Skeletal muscle cell (primary cell): Measurements from ENCODE around the gene ZNF384.
A peak's percentile ranks its signal among the peaks of the same experiment; 100 is the strongest.
"Not testable (repeated sequence)": the region's sequence is repeated elsewhere in the genome, so short reads cannot be mapped to it uniquely, and the experiment has no call there.

Experiments
- DNase-seq: peaks from one replicate; pipeline ENCODE4 v3.0.0-alpha.2; 2010; ENCODE audit warnings: low read depth
- H3K4me3 ChIP-seq: 2 replicates; pipeline ENCODE4 v1.5.1; 2011; ENCODE audit warnings: low read depth, mild to moderate bottlenecking, control low read depth, low read length, moderate library complexity

ZNF384 gene

DNA sequence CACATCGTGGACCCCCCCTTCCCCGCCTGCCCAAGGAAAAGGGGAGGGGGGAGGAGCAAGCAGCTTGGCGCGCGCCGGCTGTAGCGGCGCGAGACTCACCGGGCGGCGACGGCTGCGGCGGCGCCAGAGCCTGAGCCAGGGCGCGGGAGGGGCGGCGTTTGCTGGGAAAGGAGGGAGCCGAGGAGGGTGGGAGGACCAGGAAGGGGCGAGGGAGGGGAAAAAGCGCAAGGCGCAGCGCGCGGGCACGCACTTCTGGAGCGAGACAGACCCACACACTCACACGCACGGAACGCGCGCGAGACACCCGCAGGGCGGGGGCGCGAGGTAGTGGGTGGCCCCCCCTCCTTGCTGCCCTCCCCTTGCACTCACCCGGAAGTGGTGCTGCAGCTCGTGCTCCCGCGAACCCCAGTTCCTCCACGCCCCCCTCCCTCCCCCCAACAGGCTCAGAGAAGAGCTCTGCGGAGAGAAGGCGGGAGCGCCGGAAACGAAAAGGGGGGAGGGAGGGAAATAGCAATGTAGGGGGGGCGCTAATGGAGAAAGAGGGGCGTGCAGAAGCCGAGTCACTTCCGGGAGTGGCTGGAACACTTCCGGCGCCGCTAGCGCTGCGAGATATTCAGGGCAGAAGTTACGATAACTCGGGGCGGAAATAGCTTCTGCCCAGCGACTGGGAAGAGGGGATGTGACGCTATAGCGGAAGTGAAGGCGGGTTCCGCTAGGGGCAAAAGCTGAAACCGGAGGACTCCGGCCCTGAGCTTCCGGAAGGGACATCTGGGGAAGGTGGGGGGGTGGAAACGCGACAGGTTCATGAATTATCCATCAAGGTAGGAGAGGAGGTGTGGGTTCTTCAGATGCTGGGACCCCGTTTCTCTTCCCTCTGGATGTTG, at the start of gene ZNF384:
ZNF384 (minus strand) TSS at position 377 of the 884 bp plus-strand sequence. CDS start 9,855 bp downstream, outside the sequence.
- H3K4me3 ChIP-seq, result peak within 1 kb of the TSS; percentile 88
- peak; percentile 95 for DNase-seq

DNA sequence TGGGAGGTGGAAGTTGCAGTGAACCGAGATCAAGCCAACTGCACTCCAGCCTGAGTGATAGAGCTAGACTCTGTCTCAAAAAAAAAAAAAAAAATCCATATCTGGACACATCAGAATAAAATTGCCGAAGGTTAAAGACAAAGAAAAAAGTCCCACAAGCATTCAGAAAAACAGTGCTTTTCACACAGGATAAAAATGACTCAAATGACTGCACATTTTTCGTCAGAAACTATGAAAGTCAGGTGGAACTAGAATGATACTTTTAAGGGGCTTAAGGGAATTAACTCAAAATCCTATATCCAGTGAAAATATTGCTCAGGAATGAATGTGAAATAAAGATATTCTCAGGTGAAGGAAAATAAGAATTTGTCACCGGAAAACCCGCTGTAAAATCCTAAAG, 47.6 kb upstream of the ZNF384 start:
- DNase-seq, result no peak

DNA sequence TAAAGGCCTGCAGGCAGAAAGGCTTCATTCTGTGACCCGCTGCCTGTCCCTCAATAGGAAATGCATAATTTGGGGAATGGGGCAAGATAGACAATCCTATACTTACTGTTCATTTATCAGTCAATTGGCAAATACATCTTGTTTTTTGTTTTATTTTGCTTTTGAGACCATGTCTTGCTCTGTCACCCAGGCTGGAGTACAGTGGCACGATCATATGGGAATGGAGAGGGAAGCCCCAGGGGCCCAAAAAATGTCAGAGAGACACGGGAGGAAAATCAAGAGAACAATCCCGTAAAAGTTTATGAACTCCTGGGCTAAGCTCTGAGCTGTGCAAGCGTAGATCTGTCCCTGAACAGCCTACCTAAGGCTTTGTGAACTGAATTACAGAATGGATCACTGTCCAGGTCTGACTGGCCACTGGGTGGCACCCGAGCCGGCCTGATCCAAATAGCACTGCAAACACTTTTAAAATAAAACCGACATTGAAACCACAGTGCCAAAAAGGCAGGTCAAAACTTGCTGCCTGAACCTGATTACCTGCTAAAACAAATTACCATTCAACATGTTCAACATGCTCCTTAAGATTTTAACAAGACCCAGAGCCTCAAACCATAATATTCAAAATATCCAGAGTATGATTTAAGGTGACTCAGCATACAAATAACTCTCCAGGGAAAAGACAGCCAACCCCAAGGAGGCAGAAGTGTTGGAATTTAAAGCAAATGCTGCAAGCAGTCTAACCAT, 46.4 kb upstream of the ZNF384 start:
- no peak overlapping the region for H3K4me3 ChIP-seq
- DNase-seq, result peak; percentile 41

More for the DNA sequence above, 47.6 kb upstream of the ZNF384 start:
- H3K4me3 ChIP-seq, result no peak overlapping the region

DNA sequence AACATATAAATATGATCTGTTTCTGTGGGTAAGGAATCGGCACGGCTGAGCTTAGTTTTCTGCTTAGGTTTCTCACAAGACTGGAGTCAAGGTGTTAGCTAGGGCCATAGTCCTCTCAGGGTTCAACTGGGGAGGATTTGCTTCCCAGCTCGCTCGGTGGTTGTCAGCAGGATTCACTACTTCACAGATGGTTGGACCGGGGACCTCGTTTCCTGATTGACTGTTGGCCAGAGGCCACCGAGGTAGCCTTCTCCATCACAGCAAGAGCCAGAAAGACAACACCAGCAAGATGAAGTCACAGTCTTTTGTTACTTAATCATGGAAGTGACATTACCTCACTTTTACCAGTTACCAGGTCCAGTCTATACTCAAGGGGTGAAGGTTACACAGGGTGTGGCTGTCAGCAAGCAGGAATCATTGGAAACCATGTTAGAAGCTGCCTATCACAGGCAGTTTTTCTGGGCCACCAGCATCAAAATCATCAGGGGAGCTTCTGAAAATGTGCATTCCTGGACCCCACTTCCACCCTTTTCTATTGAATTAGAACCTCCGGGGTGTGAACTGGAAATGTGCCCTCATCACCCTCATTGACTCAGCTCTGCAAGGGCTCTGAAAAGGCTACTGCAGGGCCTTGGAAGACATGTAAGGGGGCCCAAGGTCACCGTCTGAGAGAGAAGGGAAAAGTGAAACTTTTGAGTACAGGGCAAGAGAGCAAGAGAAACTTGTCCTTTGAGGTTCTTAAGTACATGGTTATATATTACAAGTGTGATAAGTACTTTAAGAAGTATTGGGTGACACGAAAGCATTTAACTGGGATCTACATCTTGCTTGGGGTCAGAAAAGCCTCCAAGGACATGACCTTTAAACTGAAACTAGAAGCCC, 45.6 kb upstream of the ZNF384 start:
- no peak overlapping the region for H3K4me3 ChIP-seq

DNA sequence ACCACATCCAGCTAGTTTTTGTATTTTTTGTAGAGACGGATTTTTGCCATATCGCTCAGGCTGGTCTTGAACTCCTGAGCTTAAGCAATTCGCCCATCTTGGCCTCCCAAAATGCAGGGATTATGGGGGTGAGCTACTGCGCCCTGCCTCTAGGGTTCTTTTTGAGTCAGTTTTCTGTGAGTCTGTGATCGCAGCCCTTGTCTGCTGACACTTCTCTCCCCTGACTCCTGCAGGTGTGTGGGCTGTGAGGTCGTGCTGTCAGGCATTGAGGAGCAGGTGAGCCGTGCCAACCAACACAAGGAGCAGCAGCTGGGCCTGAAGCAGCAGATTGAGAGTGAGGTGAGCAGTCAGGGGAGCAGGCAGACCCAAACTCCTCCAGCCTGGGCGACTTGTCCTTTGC, 41.0 kb upstream of the ZNF384 start:
- no peak overlapping the region for H3K4me3 ChIP-seq

More for the DNA sequence above, 45.6 kb upstream of the ZNF384 start:
- no peak for DNase-seq

DNA sequence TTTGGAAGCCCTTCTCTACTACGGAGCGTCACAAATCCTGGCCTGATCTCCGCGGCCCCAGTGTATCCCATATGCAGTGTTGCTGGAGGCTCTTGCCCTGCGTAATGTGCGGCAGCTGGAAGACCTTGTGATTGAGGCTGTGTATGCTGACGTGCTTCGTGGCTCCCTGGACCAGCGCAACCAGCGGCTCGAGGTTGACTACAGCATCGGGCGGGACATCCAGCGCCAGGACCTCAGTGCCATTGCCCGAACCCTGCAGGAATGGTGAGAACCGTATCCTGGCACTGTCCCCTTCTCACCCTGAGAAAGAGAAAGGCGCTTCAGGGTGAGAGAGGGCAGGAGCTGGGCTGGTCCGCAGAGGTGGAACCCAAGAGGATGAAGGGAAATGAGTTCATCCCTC, 40.0 kb upstream of the ZNF384 start:
- H3K4me3 ChIP-seq, result no peak overlapping the region
- no peak for DNase-seq

More for the DNA sequence above, 41.0 kb upstream of the ZNF384 start:
- DNase-seq, result no peak

DNA sequence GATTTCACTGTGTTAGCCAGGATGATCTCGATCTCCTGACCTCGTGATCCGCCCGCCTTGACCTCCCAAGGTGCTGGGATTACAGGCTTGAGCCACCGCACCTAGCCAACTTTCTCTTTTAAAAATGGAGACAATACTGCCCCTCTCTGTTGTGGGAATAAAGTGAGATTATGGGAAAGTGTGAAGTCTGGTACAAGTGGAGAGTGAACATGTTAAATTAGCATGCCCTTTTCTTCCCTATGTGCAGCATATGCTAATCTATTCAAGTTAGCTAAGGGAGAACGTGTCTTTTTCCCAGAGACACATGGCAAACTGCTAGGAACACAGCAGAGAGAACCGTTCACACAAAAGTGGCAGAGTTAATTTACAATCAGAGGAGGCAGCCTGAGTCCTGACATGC, 36.2 kb upstream of the ZNF384 start:
- no peak overlapping the region for H3K4me3 ChIP-seq
- no peak for DNase-seq

DNA sequence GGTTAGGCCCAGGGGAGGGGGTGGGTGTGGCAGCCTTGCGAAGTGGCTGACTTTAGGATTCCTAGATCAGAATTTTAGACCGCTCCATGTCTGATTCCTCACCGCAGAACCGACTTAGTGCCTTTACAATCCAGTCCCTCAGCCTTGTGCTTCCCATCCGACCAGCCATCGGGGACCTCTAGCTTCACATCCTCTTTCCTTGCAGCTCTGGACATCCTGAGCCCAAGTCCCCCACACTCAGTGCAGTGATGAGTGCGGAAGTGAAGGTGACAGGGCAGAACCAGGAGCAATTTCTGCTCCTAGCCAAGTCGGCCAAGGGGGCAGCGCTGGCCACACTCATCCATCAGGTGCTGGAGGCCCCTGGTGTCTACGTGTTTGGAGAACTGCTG, 35.2 kb upstream of the ZNF384 start:
- no peak for DNase-seq
- H3K4me3 ChIP-seq, result peak overlapping the region; percentile 74

DNA sequence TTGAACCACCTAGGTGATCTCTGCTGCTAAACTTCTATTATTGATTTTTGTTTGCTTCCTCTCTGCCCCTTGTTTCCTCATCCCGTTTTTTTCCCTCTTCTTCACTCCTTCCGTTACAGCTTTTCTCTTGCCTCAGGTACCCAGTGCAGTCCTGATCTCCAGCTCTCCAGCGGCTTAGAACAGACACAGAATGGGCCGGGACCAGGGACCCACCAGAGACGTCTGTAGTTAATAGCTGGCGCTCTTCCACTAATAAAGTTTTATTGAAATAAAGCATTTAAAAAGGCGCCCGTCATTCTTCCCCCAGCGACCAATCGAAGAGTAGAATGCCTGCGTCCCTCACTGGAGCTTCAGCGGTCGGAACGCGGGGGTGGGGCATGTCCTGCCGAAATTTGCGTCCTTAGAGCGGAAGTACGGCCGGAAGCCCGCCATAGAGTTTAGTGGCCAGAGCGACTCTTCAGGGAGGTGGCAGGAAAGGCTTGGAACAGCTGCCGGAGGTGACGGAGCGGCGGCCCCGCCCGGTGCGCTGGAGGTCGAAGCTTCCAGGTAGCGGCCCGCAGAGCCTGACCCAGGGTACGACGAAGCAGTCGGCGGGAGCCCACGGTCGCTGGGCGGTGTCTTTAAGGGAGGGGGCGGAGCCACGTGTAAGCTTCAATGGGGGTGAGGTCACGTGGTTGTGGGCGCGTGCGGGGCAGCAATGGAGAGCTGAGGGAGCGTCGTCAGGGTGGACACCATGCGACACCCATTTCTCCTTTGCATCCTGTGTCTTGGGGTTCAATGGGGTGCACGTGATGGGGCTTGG, 34.6 kb upstream of the ZNF384 start, which contains the start of gene COPS7A:
COPS7A (plus strand) TSS at position 440 of the 802 bp plus-strand sequence. CDS start 611 bp downstream, outside the sequence.
- peak within 1 kb of the TSS; percentile 74 for H3K4me3 ChIP-seq
- peak; percentile 95 for DNase-seq

DNA sequence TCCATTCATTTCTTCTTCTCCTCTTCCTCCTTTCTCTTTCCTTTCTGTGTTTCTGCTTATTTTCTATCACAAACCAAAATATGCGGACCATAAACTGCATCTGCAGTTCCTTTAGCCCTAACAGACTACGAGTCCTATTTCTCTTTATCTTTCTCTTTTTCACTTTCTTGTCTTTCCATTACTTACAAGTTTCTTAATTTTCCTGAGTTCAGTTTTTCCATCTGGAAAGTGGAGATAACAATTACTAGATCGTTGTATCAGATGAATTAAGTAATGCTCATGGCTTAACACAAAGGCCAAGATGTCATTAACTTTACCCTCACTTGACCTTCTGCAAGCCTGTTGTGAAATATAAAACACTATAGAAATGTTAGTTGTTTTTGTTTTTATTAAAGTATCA, 33.7 kb upstream of the ZNF384 start:
- no peak overlapping the region for H3K4me3 ChIP-seq
- DNase-seq, result no peak

DNA sequence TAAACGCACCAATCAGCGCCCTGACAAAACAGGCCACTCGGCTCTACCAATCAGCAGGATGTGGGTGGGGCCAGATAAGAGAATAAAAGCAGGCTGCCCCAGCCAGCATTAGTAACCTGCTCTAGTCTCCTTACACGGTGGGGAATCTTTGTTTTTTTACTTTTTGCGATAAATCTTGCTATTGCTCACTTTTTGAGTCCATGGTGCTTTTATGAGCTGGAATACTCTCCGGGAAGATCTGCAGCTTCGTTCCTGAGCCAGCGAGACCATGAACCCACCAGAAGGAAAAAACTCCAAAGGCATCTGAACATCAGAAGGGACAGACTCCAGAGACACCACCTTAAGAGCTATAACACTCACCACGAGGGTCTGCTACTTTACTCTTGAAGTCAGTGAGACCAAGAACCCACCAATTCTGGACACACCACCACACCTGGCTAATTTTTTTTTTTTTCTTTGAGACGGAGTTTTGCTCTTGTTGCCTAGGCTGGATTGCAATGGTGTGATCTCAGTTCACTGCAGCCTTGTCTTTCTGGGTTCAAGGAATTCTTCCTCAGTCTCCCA, 27.8 kb upstream of the ZNF384 start:
- no peak overlapping the region for H3K4me3 ChIP-seq
- DNase-seq, result no peak

DNA sequence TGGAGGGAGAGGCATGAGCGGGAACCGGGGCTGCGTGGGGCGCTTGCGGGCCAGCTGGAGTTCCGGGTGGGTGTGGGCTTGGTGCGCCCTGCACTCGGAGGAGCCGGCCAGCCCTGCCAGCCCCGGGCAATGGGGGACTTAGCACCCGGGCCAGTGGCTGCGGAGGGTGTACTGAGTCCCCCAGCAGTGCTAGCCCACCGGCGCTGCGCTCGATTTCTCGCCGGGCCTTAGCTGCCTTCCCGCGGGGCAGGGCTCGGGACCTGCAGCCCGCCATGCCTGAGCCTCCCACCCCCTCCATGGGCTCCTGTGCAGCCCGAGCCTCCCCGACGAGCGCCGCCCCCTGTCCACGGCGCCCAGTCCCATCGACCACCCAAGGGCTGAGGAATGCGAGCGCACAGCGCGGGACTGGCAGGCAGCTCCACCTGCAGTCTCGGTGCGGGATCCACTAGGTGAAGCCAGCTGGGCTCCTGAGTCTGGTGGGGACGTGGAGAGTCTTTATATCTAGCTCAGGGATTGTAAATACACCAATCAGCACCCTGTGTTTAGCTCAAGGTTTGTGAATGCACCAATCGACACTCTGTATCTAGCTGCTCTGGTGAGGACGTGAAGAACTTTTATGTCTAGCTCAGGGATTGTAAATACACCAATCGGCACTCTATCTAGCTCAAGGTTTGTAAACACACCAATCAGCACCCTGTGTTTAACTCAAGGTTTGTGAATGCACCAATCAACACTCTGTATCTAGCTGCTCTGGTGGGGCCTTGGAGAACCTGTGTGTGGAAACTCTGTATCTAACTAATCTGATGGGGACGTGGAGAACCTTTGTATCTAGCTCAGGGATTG, 27.1 kb upstream of the ZNF384 start:
- H3K4me3 ChIP-seq, DNase-seq: not testable (repeated sequence)

DNA sequence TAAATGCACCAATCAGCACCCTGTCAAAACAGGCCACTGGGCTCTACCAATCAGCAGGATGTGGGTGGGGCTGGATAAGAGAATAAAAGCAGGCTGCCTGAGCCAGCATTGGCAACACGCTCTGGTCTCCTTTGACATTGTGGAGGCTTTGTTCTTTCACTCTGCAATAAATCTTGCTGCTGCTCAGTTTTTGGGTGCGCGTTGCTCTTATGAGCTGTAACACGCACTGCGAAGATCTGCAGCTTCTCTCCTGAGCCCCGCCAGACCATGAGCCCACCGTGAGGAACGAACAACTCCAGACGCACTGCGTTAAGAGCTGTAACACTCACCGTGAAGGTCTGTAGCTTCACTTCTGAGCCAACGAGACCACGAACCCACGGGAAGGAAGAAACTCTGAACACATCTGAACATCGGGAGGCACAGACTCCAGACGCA, 19.8 kb upstream of the ZNF384 start:
- no peak for DNase-seq
- H3K4me3 ChIP-seq, result no peak overlapping the region

DNA sequence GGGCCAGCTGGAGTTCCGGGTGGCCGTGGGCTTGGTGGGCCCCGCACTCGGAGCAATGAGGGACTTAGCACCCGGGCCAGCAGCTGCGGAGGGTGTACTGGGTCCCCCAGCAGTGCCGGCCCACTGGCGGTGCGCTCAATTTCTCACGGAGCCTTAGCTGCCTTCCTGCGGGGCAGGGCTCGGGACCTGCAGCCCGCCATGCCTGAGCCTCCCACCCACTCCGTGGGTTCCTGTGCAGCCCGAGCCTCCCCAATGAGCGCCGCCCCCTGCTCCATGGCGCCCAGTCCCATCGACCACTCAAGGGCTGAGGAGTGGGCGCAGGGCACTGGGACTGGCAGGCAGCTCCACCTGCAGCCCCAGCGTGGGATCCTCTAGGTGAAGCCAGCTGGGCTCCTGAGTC, 19.2 kb upstream of the ZNF384 start:
- DNase-seq, H3K4me3 ChIP-seq: not testable (repeated sequence)

DNA sequence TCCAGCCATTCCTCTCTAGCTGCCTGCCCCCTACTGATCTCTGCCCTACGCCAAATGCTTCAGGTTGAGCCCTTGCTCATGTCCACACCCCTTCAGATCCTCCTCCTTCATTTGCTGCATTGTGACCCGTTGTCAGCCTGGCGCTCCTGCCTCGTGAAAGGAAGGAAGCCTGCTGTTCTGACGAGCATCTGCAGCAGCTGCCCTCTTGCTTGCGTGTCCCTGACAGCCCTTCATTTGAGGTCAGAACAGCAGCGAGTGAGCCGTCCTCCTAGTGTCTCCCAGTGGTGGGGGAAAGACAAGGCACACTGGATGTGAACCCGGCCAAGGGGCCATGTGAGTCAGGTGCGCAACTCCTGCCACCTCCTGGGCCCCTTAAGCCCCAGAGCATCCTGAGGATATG, 14.5 kb upstream of the ZNF384 start:
- no peak overlapping the region for H3K4me3 ChIP-seq
- DNase-seq, result no peak

DNA sequence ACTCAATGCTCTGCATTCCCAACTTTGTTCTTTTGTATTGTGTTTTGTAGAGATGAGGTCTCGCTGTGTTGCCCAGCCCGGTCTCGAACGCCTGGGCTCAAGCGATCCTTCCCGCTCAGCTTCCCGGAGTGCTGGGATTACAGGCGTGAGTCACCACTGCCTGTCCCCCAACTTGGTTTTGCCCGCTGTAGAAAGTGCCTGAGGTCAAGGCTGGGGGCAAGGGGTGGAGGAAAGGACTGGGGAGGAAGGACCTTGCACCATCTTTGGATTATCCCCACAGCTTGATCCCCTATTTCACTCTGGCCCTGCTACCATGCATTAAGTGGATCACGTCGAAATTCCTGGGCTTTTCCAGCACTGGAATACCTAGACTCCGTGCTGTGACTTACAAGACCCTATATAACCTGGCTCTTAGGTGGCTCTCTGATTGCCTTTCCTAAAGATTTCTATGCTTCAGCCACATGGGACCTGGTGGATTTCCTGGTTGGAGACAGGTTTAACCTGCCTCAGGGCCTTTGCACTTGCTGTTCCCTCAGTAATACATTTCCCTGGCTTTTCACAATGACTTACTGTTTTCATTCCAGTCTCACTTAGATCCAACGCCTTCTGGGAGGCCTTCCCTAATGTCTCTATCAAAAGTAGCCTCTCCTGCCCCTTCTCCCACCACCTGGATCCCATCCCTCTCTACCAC, 12.0 kb upstream of the ZNF384 start:
- DNase-seq, result no peak
- H3K4me3 ChIP-seq, result peak overlapping the region; percentile 70

DNA sequence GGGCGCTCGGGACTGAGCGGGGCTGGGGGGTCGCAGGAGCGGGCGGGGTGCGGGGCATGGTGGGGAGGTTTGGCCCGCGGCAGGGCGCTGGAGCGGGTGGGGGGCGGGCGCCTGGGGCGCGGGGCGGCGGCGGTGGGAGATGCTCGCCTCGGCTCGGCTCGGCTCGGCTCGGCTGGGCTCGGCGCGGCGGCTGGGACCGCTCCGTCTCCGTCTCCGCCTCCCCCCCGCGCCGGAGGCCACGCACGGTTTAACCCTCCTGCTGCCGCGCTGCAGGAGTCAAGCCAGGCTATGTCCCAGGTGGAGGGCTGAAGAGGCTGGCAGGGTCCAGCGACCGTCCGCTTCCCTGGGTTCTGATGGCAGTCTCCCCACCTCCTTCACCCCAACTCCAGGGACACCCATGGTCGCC, 11.5 kb upstream of the ZNF384 start, which contains the start of gene PIANP:
PIANP (minus strand) TSS at position 170 of the 406 bp plus-strand sequence. CDS start 2,754 bp downstream, outside the sequence.
- H3K4me3 ChIP-seq, result peak within 1 kb of the TSS; percentile 70
- DNase-seq, result no peak
